Uterus (tissue), 4 donors: ENCODE measurements around the gene USP9X. TPM values are rescaled to one million over a fixed set of nuclear protein-coding genes. Genes with fewer than 3 reads are reported as not detected.
"Not testable (repeated sequence)": the region's sequence is repeated elsewhere in the genome, so short reads cannot be mapped to it uniquely, and the experiment has no call there.

ENCODE experiments used
- DNase-seq, 2 donors: peaks; one replicate each; pipeline ENCODE4 v3.0.0-alpha.2; 2019 to 2020
- H3K27ac ChIP-seq, 2 donors: fragments of 200-600 bp; sonication (generic); 1 replicate in 1 of 2; 2 replicates in 1 of 2; pipeline ENCODE4 v1.5.1; 2016 to 2018
- H3K27me3 ChIP-seq, 2 donors: fragments of 200-600 bp; sonication (generic); one replicate each; pipeline ENCODE4 v1.5.1; 2018 to 2019; ENCODE audit warnings: control low read depth in 1 of 2
- H3K36me3 ChIP-seq, 2 donors: fragments of 200-600 bp; sonication (generic); one replicate each; pipeline ENCODE4 v1.5.1; 2019; ENCODE audit warnings: control low read depth in 1 of 2
- H3K4me1 ChIP-seq, 2 donors: fragments of 200-600 bp; sonication (generic); one replicate each; pipeline ENCODE4 v1.5.1; 2018 to 2019; ENCODE audit warnings: control low read depth in 1 of 2
- H3K4me3 ChIP-seq, 2 donors: fragments of 200-600 bp; sonication (generic); 1 replicate in 1 of 2; 2 replicates in 1 of 2; pipeline ENCODE4 v1.5.1; 2018 to 2019; ENCODE audit warnings: mild to moderate bottlenecking in 1 of 2
- H3K9me3 ChIP-seq, 2 donors: fragments of 200-600 bp; sonication (generic); one replicate each; pipeline ENCODE4 v1.5.1; 2019; ENCODE audit warnings: control low read depth in 1 of 2
- CTCF ChIP-seq, 4 experiments: fragments of 200-600 bp in 2 of 4; fragments of 450-650 bp in 2 of 4; sonication (generic) in 2 of 4; IDR thresholded peaks; one replicate each; pipeline ENCODE4 v1.5.1; 2016 to 2019; ENCODE audit warnings: antibody characterized with exemption in 4 of 4, mild to moderate bottlenecking in 2 of 4, moderate library complexity in 1 of 4
- POLR2A ChIP-seq, 2 donors: fragments of 450-650 bp; IDR thresholded peaks; one replicate each; pipeline ENCODE4 v1.6.1; 2016; ENCODE audit warnings: antibody characterized with exemption in 2 of 2, mild to moderate bottlenecking in 1 of 2, moderate library complexity in 1 of 2
- intact Hi-C: fragments of 100-400 bp; cut with DNase I; formaldehyde crosslinking; loops from one replicate; pipeline ENCODE4 v1.15.1; 2023; ENCODE audit warnings: low total_unique reads
- total RNA-seq, 4 donors: library from RNA; depleted of rRNA in 3 of 4; stranded (reverse); fragments of >200 nt in 3 of 4; gene quantifications; one replicate each; pipeline versions ENCODE4 v1.1.0 to v1.2.4, GENCODE V29; 2014 to 2023
- donor health status: DM: yes; HTN: yes; CAD: no.

USP9X gene
- total RNA-seq, 4 donors from 2014 or later = 32.1 to 167 (median 78.7) TPM

GRCh38 chrX:41148553-41148952 is 63.3 kb downstream of the USP9X start:
- Histone ChIP-seq H3K27ac (no peak overlapping the region), H3K4me1 (no peaks in the 10 kb centered on the region), H3K27me3 (peaks cover 0 to 3% of the 10 kb centered on the region in 2 donors), H3K9me3 (no peaks in the 10 kb centered on the region), H3K4me3 (no peak overlapping the region), H3K36me3 (no peaks in the 10 kb centered on the region)
- TF ChIP-seq CTCF (IDR thresholded peaks at IDR 0.05) (no peak), POLR2A (IDR thresholded peaks at IDR 0.05) (no peak)
- no peak for DNase-seq
- intact Hi-C loops = no loop called here

GRCh38 chrX:41150043-41150442 is 64.8 kb downstream of the USP9X start:
- no peaks in the 10 kb centered on the region for H3K36me3 ChIP-seq
- H3K4me3 ChIP-seq = no peak overlapping the region
- H3K9me3 ChIP-seq = no peaks in the 10 kb centered on the region
- DNase-seq = no peak
- TF ChIP-seq POLR2A (IDR thresholded peaks at IDR 0.05) (no peak), CTCF (IDR thresholded peaks at IDR 0.05) (no peak)
- intact Hi-C loops = no loop called here
- H3K27me3 ChIP-seq = peaks cover 0 to 3% of the 10 kb centered on the region in 2 donors
- no peak overlapping the region for H3K27ac ChIP-seq
- H3K4me1 ChIP-seq = no peaks in the 10 kb centered on the region

- H3K4me3 ChIP-seq, H3K27me3 ChIP-seq, H3K36me3 ChIP-seq, H3K9me3 ChIP-seq, DNase-seq, H3K4me1 ChIP-seq, intact Hi-C loops, H3K27ac ChIP-seq: not testable (repeated sequence)
These were observed 66.5 kb downstream of the USP9X start for GRCh38 chrX:41151726-41152125.

- no peak overlapping the region for H3K4me3 ChIP-seq
- no peak for DNase-seq
- intact Hi-C loops = no loop called here
- no peak overlapping the region for H3K27ac ChIP-seq
- no peaks in the 10 kb centered on the region for H3K4me1 ChIP-seq
- H3K9me3 ChIP-seq = no peaks in the 10 kb centered on the region
- H3K36me3 ChIP-seq = no peaks in the 10 kb centered on the region
- TF ChIP-seq POLR2A (IDR thresholded peaks at IDR 0.05) = no peak
- H3K27me3 ChIP-seq = peaks cover 0 to 3% of the 10 kb centered on the region in 2 donors
These were observed 67.0 kb downstream of the USP9X start for GRCh38 chrX:41152221-41152620.

- H3K27me3 ChIP-seq = peaks cover 0 to 3% of the 10 kb centered on the region in 2 donors
- H3K36me3 ChIP-seq = no peaks in the 10 kb centered on the region
- no peak overlapping the region for H3K4me3 ChIP-seq
- TF ChIP-seq POLR2A (IDR thresholded peaks at IDR 0.05) (no peak), CTCF (IDR thresholded peaks at IDR 0.05) (no peak)
- DNase-seq = no peak
- H3K9me3 ChIP-seq = no peaks in the 10 kb centered on the region
- no peaks in the 10 kb centered on the region for H3K4me1 ChIP-seq
- H3K27ac ChIP-seq = no peak overlapping the region
- intact Hi-C loops = no loop called here
These were observed 68.2 kb downstream of the USP9X start for GRCh38 chrX:41153448-41153847.

- Histone ChIP-seq H3K27ac (no peak overlapping the region), H3K4me1 (no peaks in the 10 kb centered on the region), H3K36me3 (no peaks in the 10 kb centered on the region), H3K4me3 (no peak overlapping the region), H3K27me3 (peaks cover 0 to under 1% of the 10 kb centered on the region in 2 donors), H3K9me3 (no peaks in the 10 kb centered on the region)
- DNase-seq = no peak
- TF ChIP-seq POLR2A (IDR thresholded peaks at IDR 0.05) = no peak
- no peak for TF ChIP-seq CTCF (IDR thresholded peaks at IDR 0.05)
- intact Hi-C loops = no loop called here
These were observed 68.7 kb downstream of the USP9X start for GRCh38 chrX:41153957-41154356.
